Measurements from ENCODE around the gene TRAPPC11.
"Not testable (repeated sequence)": the region's sequence is repeated elsewhere in the genome, so short reads cannot be mapped to it uniquely, and the experiment has no call there.

Gene TRAPPC11

DNA sequence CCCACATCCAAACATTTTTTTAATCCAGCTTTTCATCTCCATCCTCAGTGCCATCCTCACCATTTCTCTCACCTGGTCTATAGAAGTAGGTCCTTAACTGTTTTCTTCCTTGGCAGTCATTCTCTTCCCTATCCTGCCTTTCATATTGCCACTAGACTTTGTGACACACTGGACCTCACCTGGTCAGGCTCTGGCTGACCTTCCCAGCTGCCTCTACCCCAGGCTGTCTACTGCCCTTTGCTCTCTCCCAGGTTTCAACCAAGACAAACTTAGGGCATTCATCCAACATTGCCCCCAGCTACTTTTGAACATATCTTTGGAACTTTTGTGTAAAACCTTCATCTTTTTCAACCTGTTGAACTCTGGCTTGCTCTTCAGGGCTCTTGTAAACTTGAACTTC lies 39.8 kb downstream of the TRAPPC11 start:
- Histone ChIP-seq H3K4me3 (ENCODE audit: low read length) (no peak overlapping the region), H3K27me3 (ENCODE audit: control insufficient read depth, insufficient read depth, low read length) (no peaks in the 10 kb centered on the region), H3K27ac (ENCODE audit: low read depth, low read length) (no peak overlapping the region), H3K9ac (ENCODE audit: low read length) (no peak overlapping the region), H3K36me3 (ENCODE audit: control insufficient read depth, insufficient read depth, low read length) (peaks cover 39% of the 10 kb centered on the region), H3K4me1 (ENCODE audit: control insufficient read depth, insufficient read depth, low read length) (no peaks in the 10 kb centered on the region)

DNA sequence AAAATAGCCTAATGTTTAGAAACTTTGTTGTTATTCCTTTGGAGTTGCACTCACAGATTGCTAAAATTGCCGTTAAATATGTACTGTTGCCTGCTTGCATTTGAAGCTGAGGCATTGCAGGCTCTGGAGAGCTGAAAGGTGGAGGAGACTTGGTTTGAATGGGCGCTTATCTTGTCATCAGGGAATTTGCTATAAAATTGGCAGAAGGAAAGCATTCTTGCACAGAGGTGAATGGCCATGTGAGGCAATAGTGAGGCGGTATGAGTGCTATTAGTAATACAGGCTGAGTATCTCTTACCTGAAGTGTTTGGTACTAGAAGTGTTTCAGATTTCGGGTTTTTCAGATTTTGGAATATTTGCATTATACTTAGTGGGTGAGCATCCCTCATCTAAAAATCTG lies 41.3 kb downstream of the TRAPPC11 start:
- Histone ChIP-seq H3K4me1 (ENCODE audit: control insufficient read depth, insufficient read depth, low read length) (no peaks in the 10 kb centered on the region), H3K27me3 (ENCODE audit: control insufficient read depth, insufficient read depth, low read length) (no peaks in the 10 kb centered on the region), H3K36me3 (ENCODE audit: control insufficient read depth, insufficient read depth, low read length) (peaks cover 36% of the 10 kb centered on the region), H3K9ac (ENCODE audit: low read length) (no peak overlapping the region), H3K4me3 (ENCODE audit: low read length) (no peak overlapping the region), H3K27ac (ENCODE audit: low read depth, low read length) (no peak overlapping the region)

DNA sequence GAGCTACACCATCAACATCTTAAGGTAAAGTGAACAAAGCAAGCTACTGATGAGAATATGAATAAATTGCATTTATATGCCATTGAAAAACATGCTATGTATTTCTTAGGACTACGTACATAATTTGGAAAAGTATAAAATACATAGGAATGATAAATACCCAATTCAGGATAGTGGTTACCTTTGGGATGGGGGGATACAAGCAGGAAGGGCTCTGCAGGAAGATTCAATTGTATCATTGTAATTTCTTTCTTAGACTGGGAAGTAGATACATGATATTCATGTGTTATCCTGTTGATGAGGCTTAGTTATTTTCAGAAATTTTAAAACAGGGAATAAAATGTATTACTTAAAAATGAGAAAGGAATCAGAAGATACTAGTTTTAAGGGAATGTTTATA lies 43.4 kb downstream of the TRAPPC11 start:
- H3K27me3 ChIP-seq (ENCODE audit: control insufficient read depth, insufficient read depth, low read length), result no peaks in the 10 kb centered on the region
- no peak overlapping the region for H3K27ac ChIP-seq (ENCODE audit: low read depth, low read length)
- no peak overlapping the region for H3K9ac ChIP-seq (ENCODE audit: low read length)
- H3K4me3 ChIP-seq (ENCODE audit: low read length), result no peak overlapping the region
- H3K36me3 ChIP-seq (ENCODE audit: control insufficient read depth, insufficient read depth, low read length), result peaks cover 31% of the 10 kb centered on the region
- no peaks in the 10 kb centered on the region for H3K4me1 ChIP-seq (ENCODE audit: control insufficient read depth, insufficient read depth, low read length)

DNA sequence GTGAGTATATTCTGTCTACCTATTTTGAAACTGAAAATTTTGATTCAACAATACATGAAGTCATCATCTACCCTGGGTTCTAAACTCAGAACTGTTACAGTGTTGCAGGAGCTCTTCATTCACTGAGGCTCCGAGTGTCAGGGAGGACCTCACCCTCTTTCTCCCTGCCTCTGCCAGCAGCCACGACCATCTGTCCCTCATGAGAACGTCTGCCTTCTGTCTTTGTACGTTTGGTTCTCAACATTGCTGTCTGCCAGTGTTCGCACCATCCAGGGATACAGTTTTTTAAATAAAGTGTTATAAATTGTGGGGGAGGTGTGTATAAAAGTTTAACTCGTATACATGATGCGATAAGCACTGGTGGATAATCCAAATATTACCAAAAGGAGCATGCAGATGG lies 55.5 kb downstream of the TRAPPC11 start:
- no peak overlapping the region for H3K9ac ChIP-seq (ENCODE audit: low read length)
- H3K27ac ChIP-seq (ENCODE audit: low read depth, low read length), result no peak overlapping the region
- no peak overlapping the region for H3K4me3 ChIP-seq (ENCODE audit: low read length)
- no peaks in the 10 kb centered on the region for H3K36me3 ChIP-seq (ENCODE audit: control insufficient read depth, insufficient read depth, low read length)
- H3K4me1 ChIP-seq (ENCODE audit: control insufficient read depth, insufficient read depth, low read length), result no peaks in the 10 kb centered on the region
- H3K27me3 ChIP-seq (ENCODE audit: control insufficient read depth, insufficient read depth, low read length), result no peaks in the 10 kb centered on the region

DNA sequence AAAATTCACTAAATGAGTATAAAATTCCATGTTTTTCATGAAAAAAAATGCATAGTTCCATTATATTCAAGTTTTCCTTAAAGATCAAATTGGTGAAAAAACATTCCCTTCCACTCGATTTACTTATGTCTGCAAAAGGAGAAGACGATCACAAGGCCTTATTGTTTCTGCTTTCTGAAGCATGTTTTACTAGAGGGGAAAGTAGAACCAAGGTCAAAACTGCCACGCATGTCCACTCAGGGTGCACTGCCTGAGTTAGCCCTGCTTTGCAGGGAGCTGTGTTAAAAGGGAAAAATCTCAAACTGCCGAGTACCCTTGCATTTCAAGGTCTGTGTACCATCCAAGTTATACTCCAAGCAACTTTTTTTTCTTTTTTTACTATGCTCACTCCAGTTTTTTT lies 57.2 kb downstream of the TRAPPC11 start:
- Histone ChIP-seq H3K27ac (ENCODE audit: low read depth, low read length) (no peak overlapping the region), H3K36me3 (ENCODE audit: control insufficient read depth, insufficient read depth, low read length) (no peaks in the 10 kb centered on the region), H3K9ac (ENCODE audit: low read length) (no peak overlapping the region), H3K27me3 (ENCODE audit: control insufficient read depth, insufficient read depth, low read length) (no peaks in the 10 kb centered on the region), H3K4me1 (ENCODE audit: control insufficient read depth, insufficient read depth, low read length) (no peaks in the 10 kb centered on the region), H3K4me3 (ENCODE audit: low read length) (no peak overlapping the region)

DNA sequence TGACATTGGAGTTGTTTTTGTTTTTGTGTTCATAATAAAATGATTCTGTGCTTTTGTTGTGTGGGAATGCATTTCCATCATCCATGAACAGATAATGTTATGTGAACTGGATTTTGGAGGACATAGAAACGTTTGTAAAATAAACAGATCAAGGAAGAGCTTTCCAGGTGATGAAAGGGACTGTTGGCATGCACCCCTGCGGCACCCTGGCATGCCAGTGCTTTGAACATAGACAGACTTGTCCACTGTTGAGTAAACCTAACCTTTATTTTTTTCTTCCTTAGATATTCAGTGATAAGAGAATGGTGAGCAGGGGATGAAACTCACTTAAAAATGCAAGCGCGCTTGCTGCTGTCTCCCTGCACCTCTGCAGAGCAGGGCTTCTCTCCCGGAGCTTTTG lies 59.8 kb downstream of the TRAPPC11 start:
- Histone ChIP-seq H3K9ac (ENCODE audit: low read length) (no peak overlapping the region), H3K27ac (ENCODE audit: low read depth, low read length) (no peak overlapping the region), H3K36me3 (ENCODE audit: control insufficient read depth, insufficient read depth, low read length) (no peaks in the 10 kb centered on the region), H3K27me3 (ENCODE audit: control insufficient read depth, insufficient read depth, low read length) (no peaks in the 10 kb centered on the region), H3K4me1 (ENCODE audit: control insufficient read depth, insufficient read depth, low read length) (no peaks in the 10 kb centered on the region), H3K4me3 (ENCODE audit: low read length) (no peak overlapping the region)

DNA sequence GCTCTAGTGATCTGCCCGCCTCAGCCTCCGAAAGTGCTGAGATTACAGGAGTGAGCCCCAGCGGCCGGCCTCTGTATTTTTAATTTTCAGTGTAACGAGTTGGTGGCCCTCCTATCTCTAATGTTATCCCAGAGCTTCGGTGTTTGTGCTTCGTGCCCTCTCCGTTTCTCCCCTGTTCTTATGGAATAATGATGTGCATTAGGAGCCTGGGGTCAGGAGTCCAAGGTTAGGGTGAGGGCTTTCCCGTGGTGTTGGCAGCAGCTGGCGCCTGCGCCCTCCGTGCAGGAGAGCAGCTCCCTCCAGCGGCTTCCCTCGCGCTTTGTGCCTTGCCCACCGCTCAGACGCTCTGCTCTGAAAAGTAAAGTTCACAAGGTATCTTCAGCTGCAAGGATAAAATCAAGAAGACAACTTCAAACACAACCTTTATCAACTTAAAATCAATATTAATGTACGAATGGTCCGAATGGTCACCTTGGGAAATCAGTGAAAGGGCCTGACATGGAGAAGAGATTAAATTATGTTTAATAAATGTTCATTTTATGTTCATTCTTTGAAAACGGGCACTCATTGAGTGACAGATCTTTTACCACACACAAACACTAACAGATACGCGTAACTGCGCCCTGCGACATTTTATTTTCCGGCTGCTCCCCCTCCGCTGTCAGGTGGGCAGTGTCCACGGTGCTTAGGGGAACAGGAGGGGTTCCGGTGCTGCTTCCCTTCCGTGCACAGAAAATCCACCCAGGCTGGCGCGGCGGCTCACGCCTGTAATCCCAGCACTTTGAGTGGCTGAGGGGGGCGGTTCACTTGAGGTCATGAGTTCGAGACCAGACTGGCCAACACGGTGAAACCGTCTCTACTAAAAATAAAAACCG lies 62.4 kb downstream of the TRAPPC11 start:
- Histone ChIP-seq H3K9ac (ENCODE audit: low read length) (no peak overlapping the region), H3K4me3 (ENCODE audit: low read length) (no peak overlapping the region), H3K27ac (ENCODE audit: low read depth, low read length) (no peak overlapping the region), H3K36me3 (ENCODE audit: control insufficient read depth, insufficient read depth, low read length) (no peaks in the 10 kb centered on the region), H3K27me3 (ENCODE audit: control insufficient read depth, insufficient read depth, low read length) (no peaks in the 10 kb centered on the region), H3K4me1 (ENCODE audit: control insufficient read depth, insufficient read depth, low read length) (no peaks in the 10 kb centered on the region)

DNA sequence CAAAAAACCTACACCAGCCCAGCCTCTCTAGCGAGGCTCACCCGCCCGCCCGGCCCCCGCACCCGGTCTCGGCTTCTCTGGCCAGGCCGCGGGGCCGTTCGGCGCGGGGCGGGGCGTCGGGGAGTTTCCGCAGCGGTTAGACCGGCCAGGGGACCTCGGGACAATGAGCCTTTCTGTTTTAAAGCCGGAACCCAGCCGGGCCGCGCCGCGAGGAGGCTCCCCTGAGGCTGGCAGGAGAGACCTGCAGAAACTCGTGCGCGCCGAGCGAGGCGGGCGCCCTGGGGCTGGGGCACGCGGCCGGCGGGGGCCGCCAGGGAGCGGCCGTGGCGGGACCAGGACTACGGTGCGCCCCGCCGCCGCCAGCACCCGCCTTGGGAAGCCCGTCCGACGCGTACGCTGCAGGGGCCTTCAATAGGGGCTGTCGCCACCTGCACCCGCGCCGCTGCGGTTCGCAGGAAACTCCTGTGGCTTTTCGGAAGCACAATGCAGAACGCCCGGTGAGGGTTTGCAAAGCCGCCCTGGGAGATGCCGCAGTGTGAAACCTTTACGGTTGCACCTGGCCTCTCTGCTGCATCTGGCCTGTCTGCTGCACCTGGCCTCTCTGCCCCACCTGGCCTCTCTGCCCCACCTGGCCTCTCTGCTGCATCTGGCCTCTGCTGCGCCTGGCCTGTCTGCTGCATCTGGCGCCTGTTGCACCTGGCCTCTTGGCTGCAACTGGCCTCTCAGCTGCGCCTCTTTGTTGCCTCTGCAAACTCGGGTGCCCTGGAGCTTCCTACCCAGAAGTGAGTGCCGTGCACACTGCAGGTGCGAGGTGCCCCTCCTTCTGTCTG lies 63.9 kb downstream of the TRAPPC11 start:
- Histone ChIP-seq H3K27ac (ENCODE audit: low read depth, low read length) (no peak overlapping the region), H3K9ac (ENCODE audit: low read length) (no peak overlapping the region)

DNA sequence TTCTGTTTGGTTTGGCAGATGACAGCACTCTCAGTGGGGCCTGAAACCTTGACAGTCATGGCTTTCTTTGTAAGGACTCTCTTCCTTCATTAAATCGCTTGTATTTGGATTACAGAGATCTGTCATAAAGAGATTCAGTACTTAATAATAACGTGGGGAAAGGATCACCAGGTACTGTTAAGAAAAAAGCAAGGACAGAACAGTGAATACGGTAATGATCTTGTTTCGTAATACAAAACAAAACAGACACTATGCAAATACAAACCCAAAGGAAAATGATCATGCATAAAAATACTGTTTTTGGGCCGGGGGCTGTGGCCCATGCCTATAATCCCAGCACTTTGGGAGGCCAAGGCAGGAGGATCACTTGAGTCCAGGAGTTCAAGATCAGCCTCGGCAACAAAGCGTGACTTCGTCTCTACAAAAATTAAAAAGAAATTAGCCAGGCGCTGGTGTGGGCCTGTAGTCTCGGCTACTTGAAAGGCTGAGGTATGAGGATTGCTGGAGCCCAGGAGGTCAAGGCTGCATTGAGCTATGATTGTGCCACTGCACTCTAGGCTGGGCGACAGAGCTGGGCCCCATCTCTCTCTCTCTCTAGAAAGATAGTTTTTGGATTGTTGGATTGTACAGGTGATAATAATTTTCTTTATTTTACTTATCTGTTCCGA lies 64.6 kb downstream of the TRAPPC11 start:
- no peaks in the 10 kb centered on the region for H3K4me1 ChIP-seq (ENCODE audit: control insufficient read depth, insufficient read depth, low read length)
- H3K4me3 ChIP-seq (ENCODE audit: low read length), result no peak overlapping the region
- H3K36me3 ChIP-seq (ENCODE audit: control insufficient read depth, insufficient read depth, low read length), result no peaks in the 10 kb centered on the region
- H3K9ac ChIP-seq (ENCODE audit: low read length), result no peak overlapping the region
- H3K27ac ChIP-seq (ENCODE audit: low read depth, low read length), result no peak overlapping the region
- H3K27me3 ChIP-seq (ENCODE audit: control insufficient read depth, insufficient read depth, low read length), result no peaks in the 10 kb centered on the region

More for the DNA sequence above, 63.9 kb downstream of the TRAPPC11 start:
- H3K27me3 ChIP-seq (ENCODE audit: control insufficient read depth, insufficient read depth, low read length), result no peaks in the 10 kb centered on the region
- H3K4me1 ChIP-seq (ENCODE audit: control insufficient read depth, insufficient read depth, low read length), result no peaks in the 10 kb centered on the region
- peak overlapping the region; percentile 53 for H3K4me3 ChIP-seq (ENCODE audit: low read length)
- no peaks in the 10 kb centered on the region for H3K36me3 ChIP-seq (ENCODE audit: control insufficient read depth, insufficient read depth, low read length)

DNA sequence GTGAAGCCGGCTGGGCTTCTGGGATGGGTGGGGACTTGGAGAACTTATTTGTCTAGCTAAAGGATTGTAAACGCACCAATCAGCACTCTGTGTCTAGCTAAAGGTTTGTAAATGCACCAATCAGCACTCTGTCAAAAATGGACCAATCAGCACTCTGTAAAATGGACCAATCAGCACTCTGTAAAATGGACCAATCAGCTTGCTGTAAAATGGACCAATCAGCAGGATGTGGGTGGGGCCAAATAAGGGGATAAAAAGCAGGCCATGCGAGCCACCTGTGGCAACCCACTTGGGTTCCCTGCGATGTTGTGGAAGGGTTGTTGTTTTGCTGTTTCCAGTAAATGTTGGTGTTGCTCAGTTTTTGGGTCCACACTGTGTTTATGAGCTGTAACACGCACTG lies 66.5 kb downstream of the TRAPPC11 start:
- H3K9ac ChIP-seq (ENCODE audit: low read length); H3K36me3 ChIP-seq (ENCODE audit: control insufficient read depth, insufficient read depth, low read length); H3K4me3 ChIP-seq (ENCODE audit: low read length); H3K27ac ChIP-seq (ENCODE audit: low read depth, low read length); H3K27me3 ChIP-seq (ENCODE audit: control insufficient read depth, insufficient read depth, low read length); H3K4me1 ChIP-seq (ENCODE audit: control insufficient read depth, insufficient read depth, low read length): not testable (repeated sequence)

DNA sequence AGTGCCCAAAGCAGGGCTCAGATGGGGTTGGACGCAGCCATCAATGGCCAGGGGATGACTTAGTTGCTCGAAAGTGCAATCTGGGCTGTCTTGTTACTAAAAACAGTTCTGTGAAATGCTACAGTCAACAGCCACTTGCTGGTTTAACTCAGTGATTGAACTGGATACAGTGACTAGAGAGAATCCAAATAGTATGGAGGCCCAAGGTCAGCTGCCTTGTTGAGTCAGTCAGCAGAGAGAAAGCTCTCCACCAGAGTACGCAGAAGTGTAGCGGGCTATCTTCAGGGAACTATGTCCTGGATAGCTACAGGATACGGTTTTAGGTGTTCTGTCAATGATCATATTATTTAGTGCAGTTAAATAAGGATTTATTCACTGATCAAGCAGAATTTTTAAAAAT lies 68.4 kb downstream of the TRAPPC11 start:
- H3K4me1 ChIP-seq (ENCODE audit: control insufficient read depth, insufficient read depth, low read length), result no peaks in the 10 kb centered on the region
- no peaks in the 10 kb centered on the region for H3K36me3 ChIP-seq (ENCODE audit: control insufficient read depth, insufficient read depth, low read length)
- H3K9ac ChIP-seq (ENCODE audit: low read length), result no peak overlapping the region
- no peak overlapping the region for H3K27ac ChIP-seq (ENCODE audit: low read depth, low read length)
- no peaks in the 10 kb centered on the region for H3K27me3 ChIP-seq (ENCODE audit: control insufficient read depth, insufficient read depth, low read length)
- no peak overlapping the region for H3K4me3 ChIP-seq (ENCODE audit: low read length)

DNA sequence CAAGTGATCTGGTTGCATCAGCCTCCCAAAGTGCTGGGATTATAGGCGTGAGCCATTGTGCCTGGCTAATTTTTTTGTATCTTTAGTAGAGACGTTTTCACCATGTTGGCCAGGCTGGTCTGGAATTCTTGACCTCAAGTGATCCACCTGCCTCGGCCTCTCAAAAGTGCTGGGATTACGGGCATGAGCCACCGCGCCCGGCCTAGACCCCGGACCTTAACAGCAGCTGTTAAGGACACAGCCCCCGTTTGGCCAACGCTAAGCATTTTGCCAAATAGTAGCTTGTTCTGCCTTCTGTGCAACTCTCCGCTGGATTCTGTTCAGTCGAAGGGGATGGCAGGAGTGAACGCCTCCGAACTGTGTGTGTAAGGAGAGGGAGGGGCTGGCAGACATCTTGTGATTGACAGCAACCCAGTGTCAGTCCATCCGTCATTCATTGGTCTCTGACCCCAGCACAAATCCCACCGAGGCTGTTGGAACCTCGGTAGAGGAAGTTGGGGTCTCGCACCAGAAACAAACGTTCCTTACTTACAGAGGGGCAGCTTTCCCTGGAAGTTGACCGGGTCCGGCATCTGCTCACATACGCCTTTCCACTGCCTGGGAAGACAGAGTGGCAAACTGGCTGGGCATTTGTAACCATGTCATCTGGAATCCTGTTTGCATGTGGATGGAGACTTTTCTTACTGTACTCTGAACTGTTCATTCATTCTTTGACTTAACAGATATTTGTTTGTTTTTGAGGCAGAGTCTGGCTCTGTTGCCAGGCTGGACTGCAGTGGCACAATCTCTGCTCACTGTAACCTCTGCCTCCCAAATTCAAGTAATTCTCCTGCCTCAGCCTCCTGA lies 69.4 kb downstream of the TRAPPC11 start:
- Histone ChIP-seq H3K4me1 (ENCODE audit: control insufficient read depth, insufficient read depth, low read length) (no peaks in the 10 kb centered on the region), H3K9ac (ENCODE audit: low read length) (no peak overlapping the region), H3K27ac (ENCODE audit: low read depth, low read length) (no peak overlapping the region), H3K4me3 (ENCODE audit: low read length) (no peak overlapping the region), H3K27me3 (ENCODE audit: control insufficient read depth, insufficient read depth, low read length) (no peaks in the 10 kb centered on the region), H3K36me3 (ENCODE audit: control insufficient read depth, insufficient read depth, low read length) (no peaks in the 10 kb centered on the region)
